Measurements from ENCODE around the gene TBRG1.
A peak's percentile ranks its signal among the peaks of the same experiment; 100 is the strongest.

Gene TBRG1

GRCh38 chr11:124676386-124676785 is 53.7 kb downstream of the TBRG1 start:
- peak overlapping the region; percentile 2 for H3K4me3 ChIP-seq

GRCh38 chr11:124678416-124678815 is 55.8 kb downstream of the TBRG1 start:
- no peak for TF ChIP-seq CTCF (IDR thresholded peaks at IDR 0.05)
- DNase-seq (ENCODE audit: low spot score) = no peak
- H3K4me3 ChIP-seq = no peak overlapping the region
- no peak overlapping the region for H3K27ac ChIP-seq

More at GRCh38 chr11:124676386-124676785, 53.7 kb downstream of the TBRG1 start:
- peak; percentile 76 for DNase-seq (ENCODE audit: low spot score)
- peak overlapping the region; percentile 60 to 78 for H3K27ac ChIP-seq
- TF ChIP-seq CTCF (IDR thresholded peaks at IDR 0.05) = no peak

DNA sequence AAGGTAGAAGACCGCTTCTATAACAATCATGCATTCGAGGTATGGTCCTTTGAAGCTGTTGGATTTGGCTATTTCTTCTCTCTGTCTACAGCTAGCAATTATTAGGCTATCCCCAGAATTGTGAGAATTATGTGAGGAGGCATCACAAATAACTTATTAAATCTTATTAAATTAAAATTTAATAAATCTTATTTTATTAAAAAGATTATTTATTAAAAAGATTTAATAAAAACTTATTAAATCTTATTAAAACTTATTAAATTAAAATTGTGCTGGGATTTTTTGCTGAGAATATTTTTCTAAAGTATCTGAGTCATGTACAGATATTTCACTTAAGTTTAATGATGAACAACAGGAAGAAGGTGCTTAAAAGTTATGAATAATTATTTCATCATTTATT is 58.8 kb downstream of the TBRG1 start:
- H3K27ac ChIP-seq = no peak overlapping the region
- no peak overlapping the region for H3K4me3 ChIP-seq
- no peak for DNase-seq (ENCODE audit: low spot score)
- TF ChIP-seq CTCF (IDR thresholded peaks at IDR 0.05) = no peak

GRCh38 chr11:124682443-124682842 is 59.8 kb downstream of the TBRG1 start:
- DNase-seq (ENCODE audit: low spot score) = no peak
- H3K4me3 ChIP-seq = no peak overlapping the region
- TF ChIP-seq CTCF (IDR thresholded peaks at IDR 0.05) = no peak
- H3K27ac ChIP-seq = no peak overlapping the region
